ENCODE results near the gene PFDN1.

- TF ChIP-seq CTCF (conservative IDR thresholded peaks at IDR 0.05; ENCODE audit: low read depth in 2 of 2) (no peak), EZH2 (IDR thresholded peaks at IDR 0.05; ENCODE audit: low read depth, unreplicated experiment) (no peak), CREB1 (CRISPR knock-in tag; IDR thresholded peaks at IDR 0.05; ENCODE audit: low read depth) (no peak), EZH2phosphoT487 (IDR thresholded peaks at IDR 0.05; ENCODE audit: unreplicated experiment) (no peak), NANOG (IDR thresholded peaks at IDR 0.05; ENCODE audit: borderline replicate concordance) (no peak), JUNB (IDR thresholded peaks at IDR 0.05; ENCODE audit: unreplicated experiment) (no peak)
- TF ChIP-seq, protein P1, sequence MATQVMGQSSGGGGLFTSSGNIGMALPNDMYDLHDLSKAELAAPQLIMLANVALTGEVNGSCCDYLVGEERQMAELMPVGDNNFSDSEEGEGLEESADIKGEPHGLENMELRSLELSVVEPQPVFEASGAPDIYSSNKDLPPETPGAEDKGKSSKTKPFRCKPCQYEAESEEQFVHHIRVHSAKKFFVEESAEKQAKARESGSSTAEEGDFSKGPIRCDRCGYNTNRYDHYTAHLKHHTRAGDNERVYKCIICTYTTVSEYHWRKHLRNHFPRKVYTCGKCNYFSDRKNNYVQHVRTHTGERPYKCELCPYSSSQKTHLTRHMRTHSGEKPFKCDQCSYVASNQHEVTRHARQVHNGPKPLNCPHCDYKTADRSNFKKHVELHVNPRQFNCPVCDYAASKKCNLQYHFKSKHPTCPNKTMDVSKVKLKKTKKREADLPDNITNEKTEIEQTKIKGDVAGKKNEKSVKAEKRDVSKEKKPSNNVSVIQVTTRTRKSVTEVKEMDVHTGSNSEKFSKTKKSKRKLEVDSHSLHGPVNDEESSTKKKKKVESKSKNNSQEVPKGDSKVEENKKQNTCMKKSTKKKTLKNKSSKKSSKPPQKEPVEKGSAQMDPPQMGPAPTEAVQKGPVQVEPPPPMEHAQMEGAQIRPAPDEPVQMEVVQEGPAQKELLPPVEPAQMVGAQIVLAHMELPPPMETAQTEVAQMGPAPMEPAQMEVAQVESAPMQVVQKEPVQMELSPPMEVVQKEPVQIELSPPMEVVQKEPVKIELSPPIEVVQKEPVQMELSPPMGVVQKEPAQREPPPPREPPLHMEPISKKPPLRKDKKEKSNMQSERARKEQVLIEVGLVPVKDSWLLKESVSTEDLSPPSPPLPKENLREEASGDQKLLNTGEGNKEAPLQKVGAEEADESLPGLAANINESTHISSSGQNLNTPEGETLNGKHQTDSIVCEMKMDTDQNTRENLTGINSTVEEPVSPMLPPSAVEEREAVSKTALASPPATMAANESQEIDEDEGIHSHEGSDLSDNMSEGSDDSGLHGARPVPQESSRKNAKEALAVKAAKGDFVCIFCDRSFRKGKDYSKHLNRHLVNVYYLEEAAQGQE (IDR thresholded peaks at IDR 0.05; ENCODE audit: unreplicated experiment) = no peak
Measured at GRCh38 chr5:140339636-140340035, 36.7 kb upstream of the PFDN1 start.

All from GM23338 (cell line).